ENCODE data around the gene MAPK10. TPM values are rescaled to one million over a fixed set of nuclear protein-coding genes. Genes with fewer than 3 reads are reported as not detected.

Gene MAPK10
- total and polyA plus RNA-seq, 2 experiments from 2014 or later, result 3.6 to 8.1 TPM

DNA sequence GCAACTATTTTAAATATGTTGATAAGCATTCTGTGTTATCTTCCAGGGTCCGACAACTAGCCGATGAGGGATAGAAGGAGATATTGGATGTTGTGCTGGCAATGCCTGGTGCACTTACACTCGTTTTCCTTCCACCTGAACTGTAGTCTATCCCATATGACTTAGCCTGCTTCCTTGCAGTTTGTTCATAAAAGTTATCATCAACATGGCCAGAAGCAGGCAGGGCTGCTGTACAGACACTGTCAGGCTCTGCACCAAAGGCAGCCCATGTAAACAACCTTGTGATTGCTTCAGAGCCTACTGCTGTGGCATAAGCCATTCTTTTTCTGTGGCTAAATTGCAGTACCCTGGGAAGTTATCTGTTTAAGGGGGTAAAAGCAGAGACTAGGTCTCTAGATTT lies 1.6 kb downstream of the MAPK10 start:
- no peaks in the 10 kb centered on the region for H3K9me2 ChIP-seq (ENCODE audit: insufficient read depth)
- H3K4me1 ChIP-seq (ENCODE audit: insufficient read depth), result peaks cover 35% of the 10 kb centered on the region
- Mint-ChIP-seq H3K27ac (peak overlapping the region; percentile 38; the same call in 1 of the 2 replicates), H3K4me1 (peaks cover 42% of the 10 kb centered on the region), H3K27me3 (ENCODE audit: insufficient read depth, low read depth, poor library complexity) (no peaks in the 10 kb centered on the region), H3K9me3 (no peaks in the 10 kb centered on the region), H3K36me3 (ENCODE audit: low read depth) (no peaks in the 10 kb centered on the region), H3K4me3 (no peak overlapping the region)
- H3K4me3 ChIP-seq, result no peak overlapping the region
- H3K36me3 ChIP-seq (ENCODE audit: insufficient read depth), result no peaks in the 10 kb centered on the region
- H3K27ac ChIP-seq (ENCODE audit: low read depth), result no peak overlapping the region
- H3K27me3 ChIP-seq (ENCODE audit: insufficient read depth), result no peaks in the 10 kb centered on the region
- TF ChIP-seq, protein P1, sequence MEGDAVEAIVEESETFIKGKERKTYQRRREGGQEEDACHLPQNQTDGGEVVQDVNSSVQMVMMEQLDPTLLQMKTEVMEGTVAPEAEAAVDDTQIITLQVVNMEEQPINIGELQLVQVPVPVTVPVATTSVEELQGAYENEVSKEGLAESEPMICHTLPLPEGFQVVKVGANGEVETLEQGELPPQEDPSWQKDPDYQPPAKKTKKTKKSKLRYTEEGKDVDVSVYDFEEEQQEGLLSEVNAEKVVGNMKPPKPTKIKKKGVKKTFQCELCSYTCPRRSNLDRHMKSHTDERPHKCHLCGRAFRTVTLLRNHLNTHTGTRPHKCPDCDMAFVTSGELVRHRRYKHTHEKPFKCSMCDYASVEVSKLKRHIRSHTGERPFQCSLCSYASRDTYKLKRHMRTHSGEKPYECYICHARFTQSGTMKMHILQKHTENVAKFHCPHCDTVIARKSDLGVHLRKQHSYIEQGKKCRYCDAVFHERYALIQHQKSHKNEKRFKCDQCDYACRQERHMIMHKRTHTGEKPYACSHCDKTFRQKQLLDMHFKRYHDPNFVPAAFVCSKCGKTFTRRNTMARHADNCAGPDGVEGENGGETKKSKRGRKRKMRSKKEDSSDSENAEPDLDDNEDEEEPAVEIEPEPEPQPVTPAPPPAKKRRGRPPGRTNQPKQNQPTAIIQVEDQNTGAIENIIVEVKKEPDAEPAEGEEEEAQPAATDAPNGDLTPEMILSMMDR (conservative IDR thresholded peaks at IDR 0.05; ENCODE audit: low read depth in 2 of 2), result no peak
- TF ChIP-seq, protein P2, sequence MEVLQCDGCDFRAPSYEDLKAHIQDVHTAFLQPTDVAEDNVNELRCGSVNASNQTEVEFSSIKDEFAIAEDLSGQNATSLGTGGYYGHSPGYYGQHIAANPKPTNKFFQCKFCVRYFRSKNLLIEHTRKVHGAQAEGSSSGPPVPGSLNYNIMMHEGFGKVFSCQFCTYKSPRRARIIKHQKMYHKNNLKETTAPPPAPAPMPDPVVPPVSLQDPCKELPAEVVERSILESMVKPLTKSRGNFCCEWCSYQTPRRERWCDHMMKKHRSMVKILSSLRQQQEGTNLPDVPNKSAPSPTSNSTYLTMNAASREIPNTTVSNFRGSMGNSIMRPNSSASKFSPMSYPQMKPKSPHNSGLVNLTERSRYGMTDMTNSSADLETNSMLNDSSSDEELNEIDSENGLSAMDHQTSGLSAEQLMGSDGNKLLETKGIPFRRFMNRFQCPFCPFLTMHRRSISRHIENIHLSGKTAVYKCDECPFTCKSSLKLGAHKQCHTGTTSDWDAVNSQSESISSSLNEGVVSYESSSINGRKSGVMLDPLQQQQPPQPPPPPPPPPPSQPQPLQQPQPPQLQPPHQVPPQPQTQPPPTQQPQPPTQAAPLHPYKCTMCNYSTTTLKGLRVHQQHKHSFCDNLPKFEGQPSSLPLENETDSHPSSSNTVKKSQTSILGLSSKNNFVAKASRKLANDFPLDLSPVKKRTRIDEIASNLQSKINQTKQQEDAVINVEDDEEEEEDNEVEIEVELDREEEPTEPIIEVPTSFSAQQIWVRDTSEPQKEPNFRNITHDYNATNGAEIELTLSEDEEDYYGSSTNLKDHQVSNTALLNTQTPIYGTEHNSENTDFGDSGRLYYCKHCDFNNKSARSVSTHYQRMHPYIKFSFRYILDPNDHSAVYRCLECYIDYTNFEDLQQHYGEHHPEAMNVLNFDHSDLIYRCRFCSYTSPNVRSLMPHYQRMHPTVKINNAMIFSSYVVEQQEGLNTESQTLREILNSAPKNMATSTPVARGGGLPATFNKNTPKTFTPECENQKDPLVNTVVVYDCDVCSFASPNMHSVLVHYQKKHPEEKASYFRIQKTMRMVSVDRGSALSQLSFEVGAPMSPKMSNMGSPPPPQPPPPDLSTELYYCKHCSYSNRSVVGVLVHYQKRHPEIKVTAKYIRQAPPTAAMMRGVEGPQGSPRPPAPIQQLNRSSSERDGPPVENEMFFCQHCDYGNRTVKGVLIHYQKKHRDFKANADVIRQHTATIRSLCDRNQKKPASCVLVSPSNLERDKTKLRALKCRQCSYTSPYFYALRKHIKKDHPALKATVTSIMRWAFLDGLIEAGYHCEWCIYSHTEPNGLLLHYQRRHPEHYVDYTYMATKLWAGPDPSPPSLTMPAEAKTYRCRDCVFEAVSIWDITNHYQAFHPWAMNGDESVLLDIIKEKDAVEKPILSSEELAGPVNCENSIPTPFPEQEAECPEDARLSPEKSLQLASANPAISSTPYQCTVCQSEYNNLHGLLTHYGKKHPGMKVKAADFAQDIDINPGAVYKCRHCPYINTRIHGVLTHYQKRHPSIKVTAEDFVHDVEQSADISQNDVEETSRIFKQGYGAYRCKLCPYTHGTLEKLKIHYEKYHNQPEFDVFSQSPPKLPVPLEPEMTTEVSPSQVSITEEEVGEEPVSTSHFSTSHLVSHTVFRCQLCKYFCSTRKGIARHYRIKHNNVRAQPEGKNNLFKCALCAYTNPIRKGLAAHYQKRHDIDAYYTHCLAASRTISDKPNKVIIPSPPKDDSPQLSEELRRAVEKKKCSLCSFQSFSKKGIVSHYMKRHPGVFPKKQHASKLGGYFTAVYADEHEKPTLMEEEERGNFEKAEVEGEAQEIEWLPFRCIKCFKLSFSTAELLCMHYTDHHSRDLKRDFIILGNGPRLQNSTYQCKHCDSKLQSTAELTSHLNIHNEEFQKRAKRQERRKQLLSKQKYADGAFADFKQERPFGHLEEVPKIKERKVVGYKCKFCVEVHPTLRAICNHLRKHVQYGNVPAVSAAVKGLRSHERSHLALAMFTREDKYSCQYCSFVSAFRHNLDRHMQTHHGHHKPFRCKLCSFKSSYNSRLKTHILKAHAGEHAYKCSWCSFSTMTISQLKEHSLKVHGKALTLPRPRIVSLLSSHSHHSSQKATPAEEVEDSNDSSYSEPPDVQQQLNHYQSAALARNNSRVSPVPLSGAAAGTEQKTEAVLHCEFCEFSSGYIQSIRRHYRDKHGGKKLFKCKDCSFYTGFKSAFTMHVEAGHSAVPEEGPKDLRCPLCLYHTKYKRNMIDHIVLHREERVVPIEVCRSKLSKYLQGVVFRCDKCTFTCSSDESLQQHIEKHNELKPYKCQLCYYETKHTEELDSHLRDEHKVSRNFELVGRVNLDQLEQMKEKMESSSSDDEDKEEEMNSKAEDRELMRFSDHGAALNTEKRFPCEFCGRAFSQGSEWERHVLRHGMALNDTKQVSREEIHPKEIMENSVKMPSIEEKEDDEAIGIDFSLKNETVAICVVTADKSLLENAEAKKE (CRISPR knock-in tag; IDR thresholded peaks at IDR 0.05), result no peak
- no peak for TF ChIP-seq JUNB (IDR thresholded peaks at IDR 0.05; ENCODE audit: unreplicated experiment)
- TF ChIP-seq STAT1 (IDR thresholded peaks at IDR 0.05; ENCODE audit: unreplicated experiment), result no peak
- TF ChIP-seq, protein P3, sequence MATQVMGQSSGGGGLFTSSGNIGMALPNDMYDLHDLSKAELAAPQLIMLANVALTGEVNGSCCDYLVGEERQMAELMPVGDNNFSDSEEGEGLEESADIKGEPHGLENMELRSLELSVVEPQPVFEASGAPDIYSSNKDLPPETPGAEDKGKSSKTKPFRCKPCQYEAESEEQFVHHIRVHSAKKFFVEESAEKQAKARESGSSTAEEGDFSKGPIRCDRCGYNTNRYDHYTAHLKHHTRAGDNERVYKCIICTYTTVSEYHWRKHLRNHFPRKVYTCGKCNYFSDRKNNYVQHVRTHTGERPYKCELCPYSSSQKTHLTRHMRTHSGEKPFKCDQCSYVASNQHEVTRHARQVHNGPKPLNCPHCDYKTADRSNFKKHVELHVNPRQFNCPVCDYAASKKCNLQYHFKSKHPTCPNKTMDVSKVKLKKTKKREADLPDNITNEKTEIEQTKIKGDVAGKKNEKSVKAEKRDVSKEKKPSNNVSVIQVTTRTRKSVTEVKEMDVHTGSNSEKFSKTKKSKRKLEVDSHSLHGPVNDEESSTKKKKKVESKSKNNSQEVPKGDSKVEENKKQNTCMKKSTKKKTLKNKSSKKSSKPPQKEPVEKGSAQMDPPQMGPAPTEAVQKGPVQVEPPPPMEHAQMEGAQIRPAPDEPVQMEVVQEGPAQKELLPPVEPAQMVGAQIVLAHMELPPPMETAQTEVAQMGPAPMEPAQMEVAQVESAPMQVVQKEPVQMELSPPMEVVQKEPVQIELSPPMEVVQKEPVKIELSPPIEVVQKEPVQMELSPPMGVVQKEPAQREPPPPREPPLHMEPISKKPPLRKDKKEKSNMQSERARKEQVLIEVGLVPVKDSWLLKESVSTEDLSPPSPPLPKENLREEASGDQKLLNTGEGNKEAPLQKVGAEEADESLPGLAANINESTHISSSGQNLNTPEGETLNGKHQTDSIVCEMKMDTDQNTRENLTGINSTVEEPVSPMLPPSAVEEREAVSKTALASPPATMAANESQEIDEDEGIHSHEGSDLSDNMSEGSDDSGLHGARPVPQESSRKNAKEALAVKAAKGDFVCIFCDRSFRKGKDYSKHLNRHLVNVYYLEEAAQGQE (IDR thresholded peaks at IDR 0.05; ENCODE audit: unreplicated experiment), result no peak
- no peak for TF ChIP-seq CREB1 (CRISPR knock-in tag; IDR thresholded peaks at IDR 0.05; ENCODE audit: low read depth)
- TF ChIP-seq NANOG (IDR thresholded peaks at IDR 0.05; ENCODE audit: borderline replicate concordance), result no peak
- no peak for TF ChIP-seq EZH2 (IDR thresholded peaks at IDR 0.05; ENCODE audit: low read depth, unreplicated experiment)
- TF ChIP-seq, protein P4, sequence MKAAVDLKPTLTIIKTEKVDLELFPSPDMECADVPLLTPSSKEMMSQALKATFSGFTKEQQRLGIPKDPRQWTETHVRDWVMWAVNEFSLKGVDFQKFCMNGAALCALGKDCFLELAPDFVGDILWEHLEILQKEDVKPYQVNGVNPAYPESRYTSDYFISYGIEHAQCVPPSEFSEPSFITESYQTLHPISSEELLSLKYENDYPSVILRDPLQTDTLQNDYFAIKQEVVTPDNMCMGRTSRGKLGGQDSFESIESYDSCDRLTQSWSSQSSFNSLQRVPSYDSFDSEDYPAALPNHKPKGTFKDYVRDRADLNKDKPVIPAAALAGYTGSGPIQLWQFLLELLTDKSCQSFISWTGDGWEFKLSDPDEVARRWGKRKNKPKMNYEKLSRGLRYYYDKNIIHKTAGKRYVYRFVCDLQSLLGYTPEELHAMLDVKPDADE (IDR thresholded peaks at IDR 0.05), result no peak
- no peak for TF ChIP-seq ZNF114 (CRISPR knock-in tag; IDR thresholded peaks at IDR 0.05)
- TF ChIP-seq ZNF331 (CRISPR knock-in tag; IDR thresholded peaks at IDR 0.05; ENCODE audit: low read depth), result no peak
- TF ChIP-seq EZH2phosphoT487 (IDR thresholded peaks at IDR 0.05; ENCODE audit: unreplicated experiment), result no peak
- no peak for TF ChIP-seq POLR2AphosphoS5 (IDR thresholded peaks at IDR 0.05; ENCODE audit: low read depth)
- H4K20me1 ChIP-seq (replicated peaks; ENCODE audit: insufficient read depth), result no peaks in the 10 kb centered on the region
- DNase-seq (ENCODE audit: low spot score) (no peak), ATAC-seq (peak; percentile 17; the same call in 1 of the 3 replicates)
- peak overlapping the region; percentile 51 for H3K4me2 ChIP-seq
- no peaks in the 10 kb centered on the region for H3F3A ChIP-seq (replicated peaks; ENCODE audit: low read depth)
- H2AFZ ChIP-seq, result peak overlapping the region; percentile 57; the same call in 1 of the 2 replicates
- no peaks in the 10 kb centered on the region for H3K79me2 ChIP-seq (replicated peaks; ENCODE audit: insufficient read depth)

Measured in GM23338 (cell line).